Sigmoid colon (tissue), 7 donors: ENCODE measurements around the gene LEF1. TPM values are rescaled to one million over a fixed set of nuclear protein-coding genes. Genes with fewer than 3 reads are reported as not detected.

Experiments used
- DNase-seq: peaks from one replicate; pipeline ENCODE4 v3.0.0-alpha.2; 2019
- H3K27ac ChIP-seq, 4 donors: fragments of 200-600 bp; sonication (generic); one replicate each; pipeline ENCODE4 v1.5.1; 2016 to 2019; ENCODE audit warnings: mild to moderate bottlenecking in 1 of 4
- H3K27me3 ChIP-seq, 3 donors: fragments of 200-600 bp; sonication (generic); one replicate each; pipeline ENCODE4 v1.5.1; 2019; ENCODE audit warnings: mild to moderate bottlenecking in 1 of 3
- H3K36me3 ChIP-seq, 4 donors: fragments of 200-600 bp; sonication (generic); one replicate each; pipeline ENCODE4 v1.5.1; 2016 to 2019
- H3K4me1 ChIP-seq, 4 donors: fragments of 200-600 bp; sonication (generic); one replicate each; pipeline ENCODE4 v1.5.1; 2017 to 2019
- H3K4me3 ChIP-seq, 4 donors: fragments of 200-600 bp; sonication (generic); one replicate each; pipeline ENCODE4 v1.5.1; 2017 to 2019; ENCODE audit warnings: mild to moderate bottlenecking in 2 of 4, moderate library complexity in 1 of 4
- H3K9me3 ChIP-seq, 4 donors: fragments of 200-600 bp in 3 of 4; sonication (generic) in 3 of 4; one replicate each; pipeline versions ENCODE4 v1.5.1 to v1.6.1; 2013 to 2019
- EP300 ChIP-seq, 4 donors: sonication (generic); formaldehyde crosslinking; IDR thresholded peaks; one replicate each; pipeline ENCODE4 v1.6.1; 2017; ENCODE audit warnings: antibody characterized with exemption in 4 of 4
- POLR2A ChIP-seq, 2 donors: fragments of 450-650 bp; IDR thresholded peaks; one replicate each; pipeline ENCODE4 v1.6.1; 2016; ENCODE audit warnings: antibody characterized with exemption in 2 of 2, mild to moderate bottlenecking in 2 of 2, moderate library complexity in 2 of 2
- POLR2AphosphoS5 ChIP-seq, 4 donors: sonication (generic); formaldehyde crosslinking; IDR thresholded peaks; one replicate each; pipeline ENCODE4 v1.6.1; 2017; ENCODE audit warnings: antibody characterized with exemption in 4 of 4
- WGBS, 2 donors: extraction: QIAGEN DNeasy Blood & Tissue Kit; methylation state at CpG; one replicate each; pipeline ENCODE4 v1.1.7; 2013; 5-methylcytosine and 5-hydroxymethylcytosine counted together
- intact Hi-C: fragments of 100-400 bp; cut with DNase I; formaldehyde crosslinking; loops from one replicate; pipeline ENCODE4 v1.15.1; 2023
- polyA plus RNA-seq, 3 donors: library from polyadenylated mRNA; stranded (reverse); fragments of 200-250 nt; gene quantifications; one replicate each; pipeline ENCODE4 v1.2.3, GENCODE V29; 2013
- total RNA-seq, 4 donors: library from RNA; depleted of rRNA; stranded (reverse); fragments of >200 nt; gene quantifications; one replicate each; pipeline ENCODE4 v1.1.0, GENCODE V29; 2016
- TF ChIP-seq, protein P1 (sequence below), 4 experiments: fragments of 450-650 bp in 3 of 4; fragments of 200-600 bp in 1 of 4; IDR thresholded peaks; one replicate each; pipeline ENCODE4 v1.5.1; 2016 to 2019; ENCODE audit warnings: antibody characterized with exemption in 4 of 4, mild to moderate bottlenecking in 3 of 4, moderate library complexity in 2 of 4
- donor health status: healthy with polysubstance abuse.
- donor health status: Bipolar disorder and iron deficiency.
- donor health status: healthy.

Gene LEF1
- total RNA-seq (1 to 10 TPM in 3 of 4 donors, under 1 TPM in 1; 0.83 to 3.3 (median 3.2) TPM), polyA plus RNA-seq (10 to 100 TPM in 1 of 3 donors, 1 to 10 TPM in 1, not detected in 1; 2.3 to 25.3 TPM)

- no peaks in the 10 kb centered on the region for H3K36me3 ChIP-seq
- H3K4me1 ChIP-seq, result peaks cover 0 to 58% (median 48%) of the 10 kb centered on the region in 4 donors
- no peaks in the 10 kb centered on the region for H3K9me3 ChIP-seq
- no peak within 1 kb of the TSS for H3K27ac ChIP-seq
- H3K4me3 ChIP-seq, result peak within 1 kb of the TSS; percentile 14 to 53 (median 47)
- DNase-seq, result no peak
- H3K27me3 ChIP-seq, result peaks cover 63 to 100% (median 90%) of the 10 kb centered on the region in 3 donors
- 1% methylated on average over 61 of the region's 61 CpGs for WGBS, 2 donors
- TF ChIP-seq, protein P1, sequence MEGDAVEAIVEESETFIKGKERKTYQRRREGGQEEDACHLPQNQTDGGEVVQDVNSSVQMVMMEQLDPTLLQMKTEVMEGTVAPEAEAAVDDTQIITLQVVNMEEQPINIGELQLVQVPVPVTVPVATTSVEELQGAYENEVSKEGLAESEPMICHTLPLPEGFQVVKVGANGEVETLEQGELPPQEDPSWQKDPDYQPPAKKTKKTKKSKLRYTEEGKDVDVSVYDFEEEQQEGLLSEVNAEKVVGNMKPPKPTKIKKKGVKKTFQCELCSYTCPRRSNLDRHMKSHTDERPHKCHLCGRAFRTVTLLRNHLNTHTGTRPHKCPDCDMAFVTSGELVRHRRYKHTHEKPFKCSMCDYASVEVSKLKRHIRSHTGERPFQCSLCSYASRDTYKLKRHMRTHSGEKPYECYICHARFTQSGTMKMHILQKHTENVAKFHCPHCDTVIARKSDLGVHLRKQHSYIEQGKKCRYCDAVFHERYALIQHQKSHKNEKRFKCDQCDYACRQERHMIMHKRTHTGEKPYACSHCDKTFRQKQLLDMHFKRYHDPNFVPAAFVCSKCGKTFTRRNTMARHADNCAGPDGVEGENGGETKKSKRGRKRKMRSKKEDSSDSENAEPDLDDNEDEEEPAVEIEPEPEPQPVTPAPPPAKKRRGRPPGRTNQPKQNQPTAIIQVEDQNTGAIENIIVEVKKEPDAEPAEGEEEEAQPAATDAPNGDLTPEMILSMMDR (IDR thresholded peaks at IDR 0.05), result no peak
- TF ChIP-seq EP300 (IDR thresholded peaks at IDR 0.05) (no peak), POLR2A (IDR thresholded peaks at IDR 0.05) (no peak), POLR2AphosphoS5 (IDR thresholded peaks at IDR 0.05) (no peak)
- intact Hi-C loops, result no loop called here
Measured at GRCh38 chr4:108168671-108169523, at the start of gene LEF1. LEF1 (minus strand) TSS chr4:108168932; CDS start chr4:108167767, 1,165 bp downstream.

GRCh38 chr4:108216510-108216909 is 47.8 kb upstream of the LEF1 start:
- no peak for DNase-seq
- Histone ChIP-seq H3K27me3 (no peaks in the 10 kb centered on the region), H3K36me3 (no peaks in the 10 kb centered on the region), H3K27ac (no peak overlapping the region), H3K4me1 (no peaks in the 10 kb centered on the region), H3K4me3 (no peak overlapping the region), H3K9me3 (no peaks in the 10 kb centered on the region)
- no peak for TF ChIP-seq EP300 (IDR thresholded peaks at IDR 0.05)
- TF ChIP-seq, protein P1 (IDR thresholded peaks at IDR 0.05), result no peak
- no peak for TF ChIP-seq POLR2A (IDR thresholded peaks at IDR 0.05)
- TF ChIP-seq POLR2AphosphoS5 (IDR thresholded peaks at IDR 0.05), result no peak
- intact Hi-C loops, result no loop called here

GRCh38 chr4:108215055-108215454 is 46.3 kb upstream of the LEF1 start:
- no peaks in the 10 kb centered on the region for H3K36me3 ChIP-seq
- TF ChIP-seq, protein P1 (IDR thresholded peaks at IDR 0.05), result no peak
- no peak for TF ChIP-seq EP300 (IDR thresholded peaks at IDR 0.05)
- no peak for TF ChIP-seq POLR2A (IDR thresholded peaks at IDR 0.05)
- TF ChIP-seq POLR2AphosphoS5 (IDR thresholded peaks at IDR 0.05), result no peak
- H3K27me3 ChIP-seq, result no peaks in the 10 kb centered on the region
- H3K27ac ChIP-seq, result no peak overlapping the region
- H3K4me3 ChIP-seq, result no peak overlapping the region
- intact Hi-C loops, result no loop called here
- WGBS, 2 donors, result 28 to 75% methylated on average over 4 of the region's 4 CpGs
- DNase-seq, result no peak
- no peaks in the 10 kb centered on the region for H3K9me3 ChIP-seq
- no peaks in the 10 kb centered on the region for H3K4me1 ChIP-seq

DNA sequence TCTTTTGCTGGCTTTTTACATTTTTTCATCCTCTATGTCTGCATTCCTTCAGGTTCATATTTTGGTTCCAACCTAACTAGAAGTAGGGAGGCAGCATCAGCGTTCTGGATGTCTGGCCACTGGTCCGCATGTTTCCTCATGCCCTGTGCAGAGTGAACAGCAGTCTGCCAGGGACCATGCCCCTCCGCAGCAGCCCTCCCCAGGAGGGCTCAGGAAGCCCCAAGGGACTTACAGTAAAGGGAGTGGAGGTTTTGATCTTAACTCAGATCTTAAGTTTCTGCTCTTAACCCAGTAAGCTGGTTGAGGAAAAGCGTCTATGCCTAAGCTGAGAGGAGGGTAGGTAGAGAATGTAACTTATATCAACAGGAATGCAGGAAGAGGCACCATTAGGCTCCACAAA is 45.0 kb upstream of the LEF1 start:
- H3K27ac ChIP-seq, result no peak overlapping the region
- DNase-seq, result no peak
- H3K9me3 ChIP-seq, result no peaks in the 10 kb centered on the region
- H3K36me3 ChIP-seq, result no peaks in the 10 kb centered on the region
- 76 to 91% methylated on average over 4 of the region's 4 CpGs for WGBS, 2 donors
- intact Hi-C loops, result no loop called here
- no peaks in the 10 kb centered on the region for H3K4me1 ChIP-seq
- H3K27me3 ChIP-seq, result no peaks in the 10 kb centered on the region
- no peak overlapping the region for H3K4me3 ChIP-seq
- TF ChIP-seq POLR2A (IDR thresholded peaks at IDR 0.05), result no peak
- TF ChIP-seq EP300 (IDR thresholded peaks at IDR 0.05), result no peak
- TF ChIP-seq, protein P1 (IDR thresholded peaks at IDR 0.05), result no peak
- TF ChIP-seq POLR2AphosphoS5 (IDR thresholded peaks at IDR 0.05), result no peak
